HG03159 (cell line): ENCODE results near the gene CAPZA2.
"Not testable (repeated sequence)": the region's sequence is repeated elsewhere in the genome, so short reads cannot be mapped to it uniquely, and the experiment has no call there.

ENCODE experiments used
- ATAC-seq: cut with Tn5 transposase; IDR thresholded peaks from one replicate; pipeline ENCODE4 v1.9.1; 2021; ENCODE audit warnings: mild to moderate bottlenecking, moderate library complexity; ENCODE audit not compliant: unreplicated experiment

CAPZA2 gene

DNA sequence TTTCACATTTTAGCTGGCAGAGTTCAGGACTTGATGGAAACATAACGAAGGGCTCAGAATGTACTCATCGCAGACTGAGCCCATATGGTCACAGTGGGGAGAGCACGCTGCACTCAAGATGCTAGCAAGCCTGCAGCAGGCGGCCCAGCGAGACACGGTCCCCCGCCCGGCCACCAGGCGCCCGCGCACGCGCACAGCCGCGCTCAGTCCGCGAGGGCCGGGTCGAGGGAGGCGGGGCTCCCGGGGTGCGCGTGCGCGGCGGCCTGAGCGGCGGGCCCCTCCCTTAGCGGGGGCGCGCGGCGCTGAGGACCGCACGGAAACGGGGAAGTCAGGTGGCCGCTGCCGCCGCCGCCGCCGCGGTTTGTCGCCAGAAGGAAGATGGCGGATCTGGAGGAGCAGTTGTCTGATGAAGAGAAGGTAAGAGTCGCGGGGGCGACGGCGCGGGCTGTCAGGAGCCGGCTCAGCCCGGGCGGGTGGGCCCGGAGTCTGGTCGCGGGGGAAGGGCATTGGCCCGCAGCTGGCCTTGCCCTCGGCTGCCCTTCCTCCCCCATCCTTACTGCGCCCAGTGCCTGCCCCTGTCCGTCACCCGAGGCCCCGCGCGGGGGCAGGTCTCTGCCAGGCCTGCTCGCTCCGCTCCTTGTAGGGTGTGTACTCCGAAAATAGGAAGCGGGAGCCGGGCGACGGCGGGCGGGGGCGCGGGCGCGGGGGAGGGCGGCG, at the start of gene CAPZA2:
Gene CAPZA2 (plus strand): TSS at position 354 of the 717 bp plus-strand sequence. CDS start 25 bp downstream, at position 379.
- ATAC-seq: peak; percentile 93

- ATAC-seq: no peak
Measured at GRCh38 chr7:116812860-116813259, 49.5 kb upstream of the CAPZA2 start.

- not testable (repeated sequence) for ATAC-seq
Measured at GRCh38 chr7:116813371-116813770, 49.0 kb upstream of the CAPZA2 start.

- ATAC-seq: no peak
Measured at GRCh38 chr7:116815041-116815440, 47.3 kb upstream of the CAPZA2 start.

DNA sequence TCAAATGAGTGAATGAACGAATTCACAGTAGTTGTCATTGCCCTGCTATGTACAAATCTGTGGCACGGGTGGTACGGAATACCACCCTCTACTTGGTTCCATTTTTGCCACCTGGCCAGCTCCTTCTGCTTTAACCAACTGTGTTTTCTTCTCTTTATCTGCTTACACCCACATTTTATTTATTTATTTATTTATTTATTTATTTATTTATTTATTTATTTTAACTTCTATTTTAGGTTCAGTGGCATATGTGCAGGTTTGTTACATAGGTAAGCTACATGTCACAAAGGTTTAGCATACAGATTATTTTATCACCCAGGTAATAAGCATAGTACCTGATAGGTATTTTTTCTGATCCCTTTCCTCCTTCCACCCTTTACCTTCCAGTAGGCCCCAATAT, 42.2 kb upstream of the CAPZA2 start:
- no peak for ATAC-seq

DNA sequence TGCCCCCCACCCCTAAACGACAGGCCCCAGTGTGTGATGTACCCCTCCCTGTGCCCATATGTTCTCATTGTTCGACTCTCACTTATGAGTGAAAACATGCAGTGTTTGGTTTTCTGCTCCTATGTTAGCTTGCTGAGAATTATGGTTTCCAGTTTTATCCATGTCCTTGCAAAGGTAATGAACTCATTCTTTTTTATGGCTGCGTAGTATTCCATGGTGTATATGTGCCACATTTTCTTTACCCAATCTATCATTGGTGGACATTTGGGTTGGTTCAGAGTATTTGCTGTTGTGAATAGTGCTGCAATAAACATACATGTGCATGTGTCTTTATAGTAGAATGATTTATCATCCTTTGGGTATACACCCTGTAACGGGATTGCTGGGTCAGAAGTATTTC, 40.7 kb upstream of the CAPZA2 start:
- ATAC-seq: not testable (repeated sequence)

- ATAC-seq: no peak
Measured at GRCh38 chr7:116824449-116824848, 37.9 kb upstream of the CAPZA2 start.

DNA sequence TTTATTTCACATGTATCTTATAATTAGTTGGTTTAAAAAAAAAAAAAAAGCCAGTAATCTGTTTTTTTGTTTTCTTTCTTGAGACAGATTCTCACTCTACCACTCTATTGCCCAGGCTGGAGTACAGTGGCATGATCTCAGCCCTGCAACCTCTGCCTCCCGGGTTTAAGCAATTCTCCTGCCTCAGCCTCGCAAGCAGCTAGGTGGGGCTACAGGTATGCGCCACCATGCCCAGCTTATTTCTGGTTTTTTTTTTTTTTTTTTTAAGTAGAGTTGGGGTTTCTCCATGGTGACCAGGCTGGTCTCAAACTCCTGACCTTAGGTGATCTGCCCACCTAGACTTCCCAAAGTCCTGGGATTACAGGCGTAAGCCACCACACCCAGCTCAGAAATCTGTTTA, 34.1 kb upstream of the CAPZA2 start:
- ATAC-seq: no peak

DNA sequence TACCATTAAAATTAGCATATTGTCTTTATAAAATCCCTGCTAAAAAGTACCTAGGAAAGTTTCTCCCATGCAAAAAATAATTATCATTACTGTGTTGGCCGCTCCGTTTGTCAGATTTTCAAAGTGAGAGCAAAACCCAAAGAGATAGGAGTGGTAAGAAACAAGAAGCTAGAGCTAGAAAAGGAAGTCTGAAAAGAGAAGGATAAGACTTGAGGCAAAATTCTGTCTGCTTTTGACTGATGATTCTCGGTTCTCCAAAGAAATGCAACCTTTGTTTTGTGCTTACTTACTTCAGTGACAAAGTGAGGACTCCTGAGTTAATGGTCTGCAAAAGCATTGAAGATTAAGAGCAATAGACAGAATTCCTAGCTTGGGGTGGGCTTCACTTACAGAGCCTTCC, 33.3 kb upstream of the CAPZA2 start:
- ATAC-seq: no peak

DNA sequence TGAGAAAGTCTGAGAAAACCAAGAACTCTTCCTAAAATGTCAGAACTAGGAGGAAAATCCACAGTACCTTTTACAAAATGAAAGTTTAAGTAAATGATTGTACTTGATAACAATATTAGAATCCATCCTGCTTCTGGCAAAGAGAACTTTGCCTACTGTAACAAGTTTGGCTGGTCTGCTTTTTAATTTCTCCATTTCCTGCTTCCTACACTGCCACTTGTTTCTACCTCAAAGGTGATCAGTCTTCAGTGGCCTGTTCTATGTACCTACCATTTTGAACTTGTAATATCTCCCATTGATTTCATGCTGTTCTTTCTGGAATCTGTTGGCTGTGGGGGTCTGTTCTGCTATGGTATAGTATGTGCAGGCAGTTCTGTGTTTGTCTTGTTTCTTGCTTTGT, 32.9 kb upstream of the CAPZA2 start:
- no peak for ATAC-seq

DNA sequence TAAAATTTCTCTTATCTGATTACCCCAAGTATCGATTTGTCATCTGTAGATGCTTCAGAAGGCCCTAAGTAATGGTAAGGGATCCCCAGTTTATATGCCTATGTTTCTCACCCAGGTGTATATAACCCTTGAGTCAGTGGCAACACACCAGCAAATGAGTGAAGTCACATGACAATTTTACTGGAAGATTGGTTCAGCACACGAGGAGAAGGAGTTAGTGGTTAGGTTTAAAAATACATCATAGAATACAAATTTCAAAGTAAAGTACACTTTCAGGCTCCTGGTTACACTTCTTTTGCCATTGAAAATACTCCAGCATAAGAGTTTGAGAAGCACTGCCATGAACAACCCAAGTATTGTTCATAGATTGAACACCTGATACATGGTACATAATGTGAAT, 29.7 kb upstream of the CAPZA2 start:
- no peak for ATAC-seq

DNA sequence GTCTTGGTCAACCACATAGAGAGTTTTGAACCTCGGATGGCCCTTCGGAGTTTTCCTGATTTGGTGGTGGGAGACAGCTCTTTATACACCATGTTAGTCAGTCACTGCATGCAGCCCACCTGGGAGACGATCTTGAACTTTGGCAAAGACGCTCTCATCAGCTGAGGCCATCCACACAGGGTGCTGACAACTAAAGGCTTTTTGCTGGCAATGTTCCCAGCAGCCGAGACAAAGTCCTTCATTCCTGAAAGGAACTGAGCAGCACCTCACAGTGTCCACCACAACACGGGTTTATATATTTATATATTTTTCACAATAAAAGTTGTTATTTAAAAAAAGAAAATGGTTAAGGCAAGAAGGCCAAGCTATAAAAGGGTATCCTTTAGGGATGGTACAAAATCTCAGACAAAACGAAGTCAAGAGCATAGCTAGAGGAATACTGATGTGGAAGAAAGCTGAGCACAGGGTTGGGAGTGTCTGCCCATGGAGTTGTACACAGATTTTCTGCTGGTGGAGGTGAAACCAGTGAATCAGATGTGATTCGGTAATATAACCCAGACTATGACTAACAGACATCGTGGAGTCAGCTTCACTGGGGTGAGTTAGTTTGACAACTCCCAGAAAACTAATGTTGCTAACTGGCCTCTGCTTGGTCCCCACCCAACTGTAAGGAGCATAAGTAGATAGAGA, 27.4 kb upstream of the CAPZA2 start:
- no peak for ATAC-seq

DNA sequence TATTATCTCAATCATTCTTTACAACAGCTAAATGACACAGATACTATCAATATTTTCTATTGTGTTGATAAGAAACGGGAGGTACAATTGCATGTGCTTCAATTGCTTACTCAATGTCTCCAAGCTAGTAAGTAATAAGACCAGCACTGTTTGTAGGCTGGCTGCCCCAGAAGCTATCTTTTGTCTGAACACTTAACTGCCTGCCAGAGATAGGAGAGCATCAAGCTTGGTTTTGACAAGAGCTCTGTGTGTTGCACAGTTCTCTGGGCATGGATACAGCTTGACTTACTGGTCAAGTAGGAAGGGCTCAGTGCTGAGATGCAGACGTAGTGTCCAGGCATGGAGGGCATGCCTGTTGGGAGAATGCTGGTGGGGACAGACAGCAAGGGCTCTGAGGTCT, 26.3 kb upstream of the CAPZA2 start:
- ATAC-seq: no peak

GRCh38 chr7:116836911-116837310, 25.5 kb upstream of the CAPZA2 start:
- ATAC-seq: no peak

DNA sequence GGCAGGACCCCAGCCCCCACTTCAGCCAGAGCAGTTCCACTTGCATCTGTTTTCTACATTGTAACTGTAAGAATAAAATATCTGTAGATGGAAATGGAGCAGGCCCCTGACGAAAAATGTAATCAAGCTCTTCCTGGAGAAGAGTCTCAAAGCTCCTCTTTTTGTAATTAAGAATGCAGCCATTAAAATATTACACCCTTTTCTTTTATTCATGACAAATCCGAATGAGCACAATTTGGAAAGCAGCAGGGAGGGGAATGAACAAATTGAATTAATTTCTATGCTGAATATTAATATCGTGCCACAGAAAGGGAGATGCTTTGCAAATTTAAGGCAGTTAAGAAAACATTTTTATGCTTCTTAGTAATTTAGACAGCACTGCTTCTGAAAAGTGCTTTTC, 24.8 kb upstream of the CAPZA2 start:
- no peak for ATAC-seq

- no peak for ATAC-seq
Measured at GRCh38 chr7:116840256-116840655, 22.1 kb upstream of the CAPZA2 start.

- ATAC-seq: no peak
Measured at GRCh38 chr7:116842371-116842770, 20.0 kb upstream of the CAPZA2 start.

DNA sequence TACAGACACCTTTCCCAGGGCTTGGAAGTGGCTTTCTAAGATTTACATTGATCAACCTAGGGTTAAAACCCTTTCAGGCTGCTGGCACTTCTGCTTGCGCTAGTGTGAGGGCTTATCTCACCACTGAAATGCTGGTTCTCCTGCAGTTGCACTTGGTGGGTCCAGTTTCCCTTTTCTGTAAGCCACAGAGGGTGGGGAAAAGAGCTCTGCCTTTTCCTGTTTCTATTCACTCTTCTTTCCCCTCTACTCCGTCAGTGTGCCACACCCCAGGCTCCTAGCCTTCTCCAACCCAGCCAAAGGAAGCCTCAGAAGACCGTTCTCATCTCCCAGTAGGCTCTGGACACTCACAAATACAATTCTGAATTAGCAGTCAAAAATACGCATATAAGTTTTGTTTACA, 19.0 kb upstream of the CAPZA2 start:
- no peak for ATAC-seq

DNA sequence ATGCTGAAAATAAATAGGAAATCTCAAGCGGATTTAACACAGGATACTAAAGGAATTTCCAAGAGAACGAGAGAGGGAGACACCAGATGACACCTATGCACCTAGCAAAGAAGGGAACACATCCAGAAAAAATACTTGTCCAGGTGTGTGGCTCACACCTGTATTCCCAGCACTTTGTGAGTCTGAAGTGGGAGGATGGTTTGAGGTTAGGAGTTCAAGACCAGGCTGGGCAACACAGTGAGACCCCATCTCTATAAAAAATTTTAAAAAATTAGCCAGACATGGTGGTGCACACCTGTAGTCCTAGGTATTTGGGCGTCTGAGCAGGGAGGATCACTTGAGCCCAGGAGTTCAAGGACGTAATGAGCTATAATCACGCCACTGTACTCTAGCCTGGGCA, 11.2 kb upstream of the CAPZA2 start:
- no peak for ATAC-seq

- ATAC-seq: no peak
Measured at GRCh38 chr7:116851671-116852070, 10.7 kb upstream of the CAPZA2 start.

DNA sequence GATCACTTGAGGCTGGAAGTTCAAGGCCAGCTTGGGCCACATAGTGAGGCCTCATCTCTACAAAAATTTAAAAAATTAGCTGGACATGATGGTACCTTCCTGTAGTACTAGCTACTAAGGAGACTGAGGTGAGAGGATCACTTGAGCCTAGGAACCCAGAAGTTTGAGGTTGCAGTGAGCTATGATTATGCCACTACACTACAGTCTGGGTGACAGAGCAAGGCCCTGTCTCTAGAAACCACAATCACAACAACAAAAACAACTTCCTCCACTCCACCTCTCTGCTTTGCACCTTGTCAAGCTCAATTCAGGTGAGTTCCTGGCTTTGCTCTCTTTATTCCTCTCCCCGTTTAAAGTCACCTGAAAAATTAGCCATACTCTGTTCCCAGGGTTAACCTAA, 8.3 kb upstream of the CAPZA2 start:
- no peak for ATAC-seq

DNA sequence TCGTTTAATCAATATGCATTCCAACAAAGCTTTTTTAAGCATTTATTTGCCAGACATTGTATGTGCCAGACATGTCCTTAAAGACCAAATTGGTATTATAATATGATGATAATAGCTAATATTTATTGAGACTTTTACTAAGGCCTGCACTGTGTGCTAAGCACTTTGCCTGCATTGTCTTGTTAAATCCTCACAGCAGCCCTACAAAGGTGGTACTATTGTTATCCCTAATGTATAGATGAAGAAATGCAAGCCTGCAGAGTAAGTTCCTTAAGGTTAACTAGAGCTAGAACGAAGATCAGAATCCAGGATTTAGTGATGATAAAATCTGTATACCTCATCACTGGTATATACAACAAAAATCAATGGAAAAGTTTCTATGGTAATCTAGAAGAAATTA, 5.3 kb upstream of the CAPZA2 start:
- ATAC-seq: no peak

- no peak for ATAC-seq
Measured at GRCh38 chr7:116859323-116859722, 3.1 kb upstream of the CAPZA2 start.
